GM20000 (cell line): ENCODE measurements around the gene CD86.

ENCODE experiments used
- DNase-seq: peaks from one replicate; pipeline ENCODE4 v3.0.0; 2012; ENCODE audit warnings: low spot score
- TF ChIP-seq, protein P1 (sequence below): IDR thresholded peaks from 2 replicates; pipeline ENCODE4 v1.5.1; 2012; ENCODE audit warnings: mild to moderate bottlenecking, control low read depth; ENCODE audit errors: extremely low read depth, missing control alignments

Gene CD86

GRCh38 chr3:122058294-122058693 lies 3.1 kb downstream of the CD86 start:
- TF ChIP-seq, protein P1, sequence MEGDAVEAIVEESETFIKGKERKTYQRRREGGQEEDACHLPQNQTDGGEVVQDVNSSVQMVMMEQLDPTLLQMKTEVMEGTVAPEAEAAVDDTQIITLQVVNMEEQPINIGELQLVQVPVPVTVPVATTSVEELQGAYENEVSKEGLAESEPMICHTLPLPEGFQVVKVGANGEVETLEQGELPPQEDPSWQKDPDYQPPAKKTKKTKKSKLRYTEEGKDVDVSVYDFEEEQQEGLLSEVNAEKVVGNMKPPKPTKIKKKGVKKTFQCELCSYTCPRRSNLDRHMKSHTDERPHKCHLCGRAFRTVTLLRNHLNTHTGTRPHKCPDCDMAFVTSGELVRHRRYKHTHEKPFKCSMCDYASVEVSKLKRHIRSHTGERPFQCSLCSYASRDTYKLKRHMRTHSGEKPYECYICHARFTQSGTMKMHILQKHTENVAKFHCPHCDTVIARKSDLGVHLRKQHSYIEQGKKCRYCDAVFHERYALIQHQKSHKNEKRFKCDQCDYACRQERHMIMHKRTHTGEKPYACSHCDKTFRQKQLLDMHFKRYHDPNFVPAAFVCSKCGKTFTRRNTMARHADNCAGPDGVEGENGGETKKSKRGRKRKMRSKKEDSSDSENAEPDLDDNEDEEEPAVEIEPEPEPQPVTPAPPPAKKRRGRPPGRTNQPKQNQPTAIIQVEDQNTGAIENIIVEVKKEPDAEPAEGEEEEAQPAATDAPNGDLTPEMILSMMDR, result no peak
- no peak for DNase-seq

- TF ChIP-seq, protein P1, result no peak
- no peak for DNase-seq
Observed at GRCh38 chr3:122060040-122060698, 5.0 kb downstream of the CD86 start.

DNA sequence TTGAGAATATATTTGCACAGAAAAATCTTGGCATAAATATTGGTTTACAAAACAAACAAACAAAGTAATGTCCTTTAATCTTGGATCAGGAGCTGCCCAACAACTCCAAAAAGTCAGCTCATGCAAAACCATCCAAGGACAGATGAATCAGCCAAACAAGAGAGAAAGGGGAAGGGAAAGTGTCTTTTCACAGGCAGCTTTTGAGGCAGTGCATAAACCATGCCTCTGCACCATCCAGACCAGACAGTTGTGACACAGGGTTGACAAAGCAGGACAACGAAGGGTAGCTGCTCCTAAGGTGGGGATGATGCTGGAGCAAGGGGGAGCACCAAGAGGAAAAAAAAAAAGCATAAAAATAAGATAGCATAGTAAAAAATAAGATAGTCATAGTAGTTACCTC lies 8.7 kb downstream of the CD86 start:
- TF ChIP-seq, protein P1, result no peak
- no peak for DNase-seq

- no peak for DNase-seq
Observed at GRCh38 chr3:122064326-122064725, 9.2 kb downstream of the CD86 start.

DNA sequence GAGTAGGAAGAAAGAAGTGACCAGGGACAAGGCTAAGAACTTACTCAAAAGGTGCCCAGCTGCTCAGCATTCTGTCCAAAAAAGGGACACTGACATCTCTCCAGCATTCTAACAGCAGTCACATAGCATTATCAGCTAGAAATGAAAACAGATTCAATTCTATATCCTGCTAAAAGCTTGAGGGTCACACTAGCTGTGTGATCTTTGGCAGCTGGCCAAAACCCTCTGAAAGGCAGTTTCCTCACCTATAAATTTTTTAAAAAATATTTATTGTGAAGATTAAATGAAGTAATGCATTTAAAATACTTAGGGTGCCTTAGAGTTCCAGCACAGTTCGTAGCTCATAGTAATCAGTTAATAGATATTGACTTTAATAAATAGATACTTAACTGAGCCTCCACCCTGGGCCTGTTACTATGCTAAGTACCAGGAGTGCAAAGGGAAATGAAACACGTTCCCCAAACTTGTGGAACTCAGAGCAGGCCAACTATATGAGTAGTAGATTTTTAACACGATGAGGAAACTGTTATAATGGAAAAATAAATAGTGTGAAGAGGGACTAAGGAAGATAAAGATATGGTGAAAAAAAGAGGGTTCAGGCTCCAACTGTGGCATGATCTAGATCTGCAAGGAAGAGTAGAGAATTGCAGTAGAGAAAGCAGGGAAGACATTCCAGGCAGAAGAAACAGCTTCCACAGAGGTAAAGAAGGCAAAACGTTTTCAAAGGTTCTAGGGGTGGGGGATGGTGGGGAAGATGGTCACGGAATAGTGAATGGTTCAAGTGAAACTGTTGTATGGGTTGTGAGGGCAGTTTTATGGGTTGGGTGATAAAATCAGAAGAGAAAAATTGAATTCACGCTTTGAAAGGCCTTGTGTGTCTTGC lies 11.4 kb downstream of the CD86 start:
- TF ChIP-seq, protein P1, result no peak
- no peak for DNase-seq

More at GRCh38 chr3:122064326-122064725, 9.2 kb downstream of the CD86 start:
- TF ChIP-seq, protein P1, result no peak

- no peak for DNase-seq
- TF ChIP-seq, protein P1, result no peak
Observed at GRCh38 chr3:122067214-122067550, 12.0 kb downstream of the CD86 start.

DNA sequence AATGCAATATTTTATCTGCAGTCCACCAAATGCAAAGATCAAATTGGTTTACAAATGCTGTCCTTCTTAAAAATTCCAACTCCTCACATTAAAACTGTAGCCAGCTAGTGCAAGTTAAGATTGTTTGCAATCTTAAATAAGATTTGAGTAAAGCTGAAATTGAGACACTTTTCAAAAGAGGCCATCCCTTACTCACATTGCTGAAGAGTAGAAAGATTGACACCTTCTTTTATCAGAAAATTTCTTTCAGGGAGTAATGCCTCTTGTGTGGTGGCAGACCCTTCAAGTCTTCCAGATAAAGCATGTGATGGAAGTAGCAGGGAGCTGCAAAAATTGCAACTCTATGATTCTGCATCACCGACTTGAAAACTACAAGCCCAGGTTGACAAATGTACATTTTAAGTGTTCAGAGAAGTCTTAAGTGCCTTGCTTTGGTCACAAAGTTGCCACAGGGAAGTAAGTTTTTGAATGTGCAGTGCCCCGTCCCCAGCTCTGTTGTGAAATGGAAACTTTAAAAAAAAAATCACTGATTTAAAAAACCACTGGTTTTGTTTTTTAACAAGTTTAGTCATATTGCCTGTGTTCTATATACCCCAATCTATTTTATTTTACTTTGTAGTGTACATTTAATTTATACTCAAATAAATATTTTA lies 12.6 kb downstream of the CD86 start:
- TF ChIP-seq, protein P1, result no peak
- DNase-seq, result no peak
